Choroid plexus epithelial cell (primary cell): ENCODE measurements around the gene RFT1.
A peak's percentile ranks its signal among the peaks of the same experiment; 100 is the strongest.
"Not testable (repeated sequence)": the region's sequence is repeated elsewhere in the genome, so short reads cannot be mapped to it uniquely, and the experiment has no call there.

ENCODE experiments used
- DNase-seq: peaks from one replicate; pipeline ENCODE4 v3.0.0-alpha.2; 2010; ENCODE audit warnings: low read depth
- H3K4me3 ChIP-seq: 2 replicates; pipeline ENCODE4 v1.5.1; 2011; ENCODE audit warnings: low read depth, mild to moderate bottlenecking, control low read depth, low read length, moderate library complexity
- CTCF ChIP-seq: conservative IDR thresholded peaks from 2 replicates; pipeline ENCODE4 v1.5.1; 2011; ENCODE audit warnings: low read depth, mild to moderate bottlenecking, control low read depth, inconsistent platforms, low read length, moderate library complexity

Gene RFT1

GRCh38 chr3:53067567-53067966, 62.7 kb downstream of the RFT1 start:
- DNase-seq, result no peak
- no peak for TF ChIP-seq CTCF
- no peak overlapping the region for H3K4me3 ChIP-seq

- DNase-seq, result no peak
- no peak for TF ChIP-seq CTCF
- H3K4me3 ChIP-seq, result no peak overlapping the region
Observed at GRCh38 chr3:53065841-53066480, 64.3 kb downstream of the RFT1 start.

GRCh38 chr3:53062905-53063304, 67.3 kb downstream of the RFT1 start:
- TF ChIP-seq CTCF, result no peak
- DNase-seq, result no peak
- H3K4me3 ChIP-seq, result no peak overlapping the region

- TF ChIP-seq CTCF, result peak; percentile 54
- DNase-seq, result peak; percentile 30
- H3K4me3 ChIP-seq, result no peak overlapping the region
Observed at GRCh38 chr3:53056442-53056841, 73.8 kb downstream of the RFT1 start.

GRCh38 chr3:53054233-53054632, 76.0 kb downstream of the RFT1 start:
- not testable (repeated sequence) for H3K4me3 ChIP-seq, DNase-seq

GRCh38 chr3:53051929-53052328, 78.3 kb downstream of the RFT1 start:
- DNase-seq, result no peak
- no peak overlapping the region for H3K4me3 ChIP-seq
- TF ChIP-seq CTCF, result no peak

GRCh38 chr3:53049987-53050386, 80.2 kb downstream of the RFT1 start:
- TF ChIP-seq CTCF, result no peak
- DNase-seq, result no peak
- no peak overlapping the region for H3K4me3 ChIP-seq
